ENCODE data around the gene ASIC5.

The ASIC5 gene

GRCh38 chr4:155881555-155881954 lies 15.5 kb upstream of the ASIC5 start:
- DNase-seq (ENCODE audit: low spot score): no peak

- DNase-seq (ENCODE audit: low spot score): no peak
These were observed 13.7 kb upstream of the ASIC5 start for GRCh38 chr4:155879767-155880166.

- DNase-seq (ENCODE audit: low spot score): no peak
These were observed 12.5 kb upstream of the ASIC5 start for GRCh38 chr4:155878611-155879010.

GRCh38 chr4:155877971-155878370 lies 11.9 kb upstream of the ASIC5 start:
- no peak for DNase-seq (ENCODE audit: low spot score)

- no peak for DNase-seq (ENCODE audit: low spot score)
These were observed 9.8 kb upstream of the ASIC5 start for GRCh38 chr4:155875878-155876277.

- DNase-seq (ENCODE audit: low spot score): no peak
These were observed 10.2 kb downstream of the ASIC5 start for GRCh38 chr4:155855897-155856296.

GRCh38 chr4:155854582-155855226 lies 11.4 kb downstream of the ASIC5 start:
- no peak for DNase-seq (ENCODE audit: low spot score)

- DNase-seq (ENCODE audit: low spot score): no peak
These were observed 12.9 kb downstream of the ASIC5 start for GRCh38 chr4:155853189-155853588.

GRCh38 chr4:155849042-155849441 lies 17.0 kb downstream of the ASIC5 start:
- no peak for DNase-seq (ENCODE audit: low spot score)

GRCh38 chr4:155846929-155847328 lies 19.1 kb downstream of the ASIC5 start:
- no peak for DNase-seq (ENCODE audit: low spot score)

- DNase-seq (ENCODE audit: low spot score): no peak
These were observed 24.0 kb downstream of the ASIC5 start for GRCh38 chr4:155842080-155842479.

GRCh38 chr4:155837203-155837796 lies 28.8 kb downstream of the ASIC5 start:
- no peak for DNase-seq (ENCODE audit: low spot score)

GRCh38 chr4:155832664-155833063 lies 33.4 kb downstream of the ASIC5 start:
- DNase-seq (ENCODE audit: low spot score): no peak

GRCh38 chr4:155828628-155829027 lies 37.4 kb downstream of the ASIC5 start:
- DNase-seq (ENCODE audit: low spot score): no peak

GRCh38 chr4:155822572-155822971 lies 43.5 kb downstream of the ASIC5 start:
- no peak for DNase-seq (ENCODE audit: low spot score)

- DNase-seq (ENCODE audit: low spot score): no peak
These were observed 45.1 kb downstream of the ASIC5 start for GRCh38 chr4:155820887-155821518.

- no peak for DNase-seq (ENCODE audit: low spot score)
These were observed 47.0 kb downstream of the ASIC5 start for GRCh38 chr4:155819066-155819465.

- no peak for DNase-seq (ENCODE audit: low spot score)
These were observed 47.4 kb downstream of the ASIC5 start for GRCh38 chr4:155818639-155819038.

GRCh38 chr4:155811083-155811482 lies 55.0 kb downstream of the ASIC5 start:
- no peak for DNase-seq (ENCODE audit: low spot score)

GRCh38 chr4:155809835-155810234 lies 56.2 kb downstream of the ASIC5 start:
- DNase-seq (ENCODE audit: low spot score): peak; percentile 82

- no peak for DNase-seq (ENCODE audit: low spot score)
These were observed 59.1 kb downstream of the ASIC5 start for GRCh38 chr4:155807021-155807420.

GRCh38 chr4:155805016-155805415 lies 61.1 kb downstream of the ASIC5 start:
- no peak for DNase-seq (ENCODE audit: low spot score)

- no peak for DNase-seq (ENCODE audit: low spot score)
These were observed 63.7 kb downstream of the ASIC5 start for GRCh38 chr4:155802190-155802959.

Measured in NAMALWA (cell line).